Endothelial cell of umbilical vein (primary cell): ENCODE measurements around the gene PSMB9. TPM values are rescaled to one million over a fixed set of nuclear protein-coding genes. Genes with fewer than 3 reads are reported as not detected.

ENCODE experiments used
- BruUV-seq: library from RNA; stranded (reverse); fragments of 400-500 nt; replicated peaks from 2 replicates; lab custom pipeline; 2021; lab: Mats Ljungman, UMichigan
- CTCF ChIA-PET: fragments of 300-600, 350-600 bp; sonication (Branson Sonifier 250); formaldehyde crosslinking; loops from one replicate; lab custom pipeline; 2021; ENCODE audit warnings: antibody characterized with exemption, inconsistent platforms; lab: Charles Lee
- POLR2A ChIA-PET: fragments of 300-600, 350-600 bp; sonication (Branson Sonifier 250); formaldehyde crosslinking; loops from one replicate; lab custom pipeline; 2021; ENCODE audit warnings: antibody characterized with exemption, inconsistent platforms; lab: Charles Lee
- DNase-seq: peaks from one replicate; pipeline ENCODE4 v3.0.0-alpha.2; 2011; ENCODE audit warnings: low read depth, low spot score
- FAIRE-seq: peaks from 2 replicates; lab custom pipeline; 2011; peaks lifted over from hg19 to GRCh38; lab: Jason Lieb, UNC
- H2AFZ ChIP-seq: 2 replicates; pipeline ENCODE4 v1.6.0; 2012; ENCODE audit warnings: low read depth, low read length, control low read depth, inconsistent platforms
- H3K27ac ChIP-seq: 2 replicates; pipeline ENCODE4 v1.5.1; 2011; ENCODE audit warnings: low read depth, mild to moderate bottlenecking, control low read depth, low read length, moderate library complexity; ENCODE audit not compliant: insufficient read depth
- H3K27me3 ChIP-seq, 2 experiments: 2 replicates each; pipeline versions ENCODE4 v1.6.0 to v1.6.1; 2011; ENCODE audit warnings: low read length in 2 of 2, mixed read lengths in 1 of 2; ENCODE audit not compliant: control insufficient read depth in 2 of 2, insufficient read depth in 2 of 2
- H3K36me3 ChIP-seq, 2 experiments: 2 replicates in 1 of 2; 3 replicates in 1 of 2; pipeline ENCODE4 v1.5.1; 2011; ENCODE audit warnings: low read length in 2 of 2, mild to moderate bottlenecking in 1 of 2, moderate library complexity in 1 of 2; ENCODE audit not compliant: control insufficient read depth in 2 of 2, insufficient read depth in 2 of 2; ENCODE audit errors: extremely low read depth in 1 of 2
- H3K4me1 ChIP-seq: 3 replicates; pipeline ENCODE4 v1.5.1; 2011; ENCODE audit warnings: mild to moderate bottlenecking, low read length; ENCODE audit not compliant: control insufficient read depth, insufficient read depth; ENCODE audit errors: extremely low read depth
- H3K4me2 ChIP-seq: 2 replicates; pipeline ENCODE4 v1.6.1; 2011; ENCODE audit warnings: low read length, control low read depth, mixed read lengths; ENCODE audit not compliant: insufficient read depth
- H3K4me3 ChIP-seq, 3 experiments: fragments of 200-600 bp in 1 of 3; sonication (generic), shearing (Covaris generic) in 1 of 3; replicated peaks in 1 of 3; 2 replicates each; pipeline ENCODE4 v1.5.1; 2011 to 2016; ENCODE audit warnings: control low read depth in 3 of 3, low read length in 3 of 3, mild to moderate bottlenecking in 2 of 3, inconsistent platforms in 1 of 3, low read depth in 1 of 3, moderate library complexity in 1 of 3; ENCODE audit not compliant: insufficient read depth in 1 of 3
- H3K79me2 ChIP-seq: 2 replicates; pipeline ENCODE4 v1.6.0; 2012; ENCODE audit warnings: low read length, inconsistent platforms; ENCODE audit not compliant: control insufficient read depth, insufficient read depth
- H3K9ac ChIP-seq: replicated peaks from 2 replicates; pipeline ENCODE3; 2011; ENCODE audit warnings: low read length, control low read depth; ENCODE audit not compliant: insufficient read depth; ENCODE audit errors: extremely low read depth
- H3K9me1 ChIP-seq: replicated peaks from 3 replicates; pipeline ENCODE4 v1.6.0; 2011; ENCODE audit warnings: mild to moderate bottlenecking, low read length; ENCODE audit not compliant: control insufficient read depth, insufficient read depth; ENCODE audit errors: extremely low read depth
- H3K9me3 ChIP-seq: replicated peaks from 2 replicates; pipeline ENCODE4 v1.5.1; 2012; ENCODE audit warnings: low read length, inconsistent platforms; ENCODE audit not compliant: control insufficient read depth, insufficient read depth
- H4K20me1 ChIP-seq: replicated peaks from 2 replicates; pipeline ENCODE3; 2011; ENCODE audit warnings: mild to moderate bottlenecking, low read length; ENCODE audit not compliant: control insufficient read depth, insufficient read depth; ENCODE audit errors: extremely low read depth
- CTCF ChIP-seq, 2 donors: IDR thresholded peaks; 1 replicate in 1 of 2; 2 replicates in 1 of 2; pipeline ENCODE4 v1.5.1; 2011; ENCODE audit warnings: low read length in 2 of 2, mild to moderate bottlenecking in 2 of 2, moderate library complexity in 2 of 2, control low read depth in 1 of 2, inconsistent platforms in 1 of 2, low read depth in 1 of 2; ENCODE audit not compliant: insufficient read depth in 1 of 2; ENCODE audit errors: extremely low read depth in 1 of 2
- EZH2 ChIP-seq: IDR thresholded peaks from 2 replicates; pipeline ENCODE4 v1.6.1; 2012; ENCODE audit warnings: borderline replicate concordance, low read depth, mild to moderate bottlenecking, moderate library complexity, low read length, inconsistent platforms; ENCODE audit not compliant: severe bottlenecking
- FOS ChIP-seq: IDR thresholded peaks from 2 replicates; pipeline ENCODE4 v1.6.1; 2011; ENCODE audit warnings: mild to moderate bottlenecking, low read length, moderate library complexity, borderline replicate concordance; ENCODE audit not compliant: insufficient read depth
- MAX ChIP-seq: IDR thresholded peaks from 2 replicates; pipeline ENCODE4 v1.6.1; 2011; ENCODE audit not compliant: insufficient read depth, insufficient read length
- MYC ChIP-seq: IDR thresholded peaks from one replicate; pipeline ENCODE4 v1.6.1; 2011; ENCODE audit warnings: mild to moderate bottlenecking, low read depth, low read length
- POLR2A ChIP-seq: IDR thresholded peaks from 2 replicates; pipeline ENCODE4 v1.6.1; 2012; ENCODE audit warnings: low read depth, mild to moderate bottlenecking, control low read depth, low read length
- POLR2AphosphoS5 ChIP-seq: IDR thresholded peaks from 2 replicates; pipeline ENCODE4 v1.6.1; 2012; ENCODE audit warnings: low read depth, mild to moderate bottlenecking, control low read depth, low read length, moderate library complexity; ENCODE audit not compliant: insufficient read depth
- dilution Hi-C: fragments of 300-500 bp; cut with MboI; formaldehyde crosslinking; loops from one replicate; pipeline ENCODE4 v1.15.0; 2019; ENCODE audit warnings: low sequenced_read_pairs; ENCODE audit not compliant: extremely low pct_ligation_motif_present
- intact Hi-C: fragments of 100-400 bp; cut with micrococcal nuclease; formaldehyde crosslinking; loops from one replicate; pipeline ENCODE4 v1.10.0; 2022
- polyA plus RNA-seq, 4 experiments: library from polyadenylated mRNA; depleted of rRNA in 3 of 4; stranded (reverse) in 3 of 4; unstranded in 1 of 4; fragments of >200 nt; gene quantifications; 2 replicates each; pipeline versions ENCODE4 v1.2.1 to v1.2.3, GENCODE V29; 2011 to 2012; ENCODE audit warnings: missing spikeins in 1 of 4
- total RNA-seq: library from RNA; stranded (reverse); gene quantifications from 2 replicates; pipeline ENCODE4 v1.2.3, GENCODE V29; 2021

The PSMB9 gene
- total and polyA plus RNA-seq, 2 donors (not counting 3 experiments of a cell fraction or from before 2014, with no cell fraction given) = 6.3 TPM

GRCh38 chr6:32886681-32887383 lies 32.8 kb downstream of the PSMB9 start:
- no TSS peak for BruUV-seq
- ChIA-PET POLR2A (interaction anchor here (0.9 to 2.4 kb wide), 2 partner anchors 85 to 98 kb away, joined by 3 to 14 read pairs; no protein-coding TSS in a partner anchor), CTCF (interaction anchor here (0.7 to 9.4 kb wide), 15 partner anchors 8 to 361 kb away, joined by 3 to 192 read pairs (median 6); partner anchors contain the start of genes BRD2, HLA-DMA and TAP2)
- Histone ChIP-seq H2AFZ (no peak overlapping the region), H3K36me3 (no peaks in the 10 kb centered on the region), H3K4me1 (peaks cover 3% of the 10 kb centered on the region), H3K9me3 (no peaks in the 10 kb centered on the region), H3K27me3 (peaks cover 21 to 23% of the 10 kb centered on the region in 2 experiments), H3K9me1 (no peaks in the 10 kb centered on the region), H3K4me2 (no peak overlapping the region), H3K4me3 (no peak overlapping the region), H4K20me1 (no peaks in the 10 kb centered on the region), H3K27ac (no peak overlapping the region), H3K9ac (no peak overlapping the region), H3K79me2 (no peaks in the 10 kb centered on the region)
- DNase-seq (peak; percentile 17), FAIRE-seq (no peak)
- dilution Hi-C loops (no loop called here), intact Hi-C loops (loop anchor here (5.0 to 10.0 kb wide), 2 partner anchors 45 to 358 kb away; no protein-coding TSS in a partner anchor)
- TF ChIP-seq FOS = no peak
- no peak for TF ChIP-seq POLR2A
- TF ChIP-seq MAX = no peak
- TF ChIP-seq EZH2 = no peak
- TF ChIP-seq MYC = no peak
- TF ChIP-seq CTCF (IDR thresholded peaks at IDR 0.05; ENCODE audit: extremely low read depth in 1 of 2, insufficient read depth in 1 of 2, low read depth in 1 of 2, low read length in 2 of 2) = no peak
- no peak for TF ChIP-seq POLR2AphosphoS5
